GM19372 (cell line): ENCODE data around the gene AGMO.

ENCODE experiments used
- ATAC-seq: cut with Tn5 transposase; IDR thresholded peaks from one replicate; pipeline ENCODE4 v1.9.1; 2021; ENCODE audit warnings: mild to moderate bottlenecking, low read depth, moderate library complexity; ENCODE audit not compliant: unreplicated experiment

AGMO gene

DNA sequence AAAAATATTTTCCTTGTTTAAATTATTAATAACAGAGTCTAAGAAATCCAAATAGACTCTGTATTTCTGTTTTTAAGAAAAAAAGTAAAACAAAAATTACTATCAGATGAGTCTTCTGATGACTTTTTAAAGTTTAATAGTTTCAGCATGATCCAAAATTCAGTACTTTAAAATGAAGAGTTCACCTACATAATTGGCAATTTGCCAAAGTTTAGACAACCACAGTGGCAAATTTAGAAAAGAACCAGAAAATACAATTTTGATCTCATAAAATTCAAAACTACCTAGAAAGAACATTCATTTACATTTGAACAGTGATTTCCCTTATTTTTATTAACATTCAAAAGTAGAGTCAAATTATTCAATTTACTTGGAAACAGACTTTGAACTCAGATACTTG is 56.1 kb downstream of the AGMO start:
- ATAC-seq: no peak

DNA sequence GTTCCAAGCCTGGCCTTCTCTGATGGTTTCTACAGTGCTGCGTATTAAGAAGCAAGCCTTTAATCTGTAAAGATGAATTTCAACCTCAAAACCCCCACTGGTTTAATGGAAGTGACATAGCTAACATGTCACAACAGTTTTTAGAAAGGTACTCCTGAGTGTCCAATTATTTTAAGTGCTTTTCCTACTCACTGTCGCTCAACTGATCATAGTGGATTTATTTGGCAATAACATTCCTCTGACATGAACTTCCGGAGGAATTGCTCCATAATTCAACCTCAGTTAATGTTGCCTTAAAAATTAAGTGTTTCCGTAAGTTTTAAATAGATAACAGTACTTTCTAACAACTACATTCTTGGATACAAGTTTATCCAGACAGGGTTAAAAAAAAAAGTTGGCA is 57.5 kb downstream of the AGMO start:
- ATAC-seq: no peak

DNA sequence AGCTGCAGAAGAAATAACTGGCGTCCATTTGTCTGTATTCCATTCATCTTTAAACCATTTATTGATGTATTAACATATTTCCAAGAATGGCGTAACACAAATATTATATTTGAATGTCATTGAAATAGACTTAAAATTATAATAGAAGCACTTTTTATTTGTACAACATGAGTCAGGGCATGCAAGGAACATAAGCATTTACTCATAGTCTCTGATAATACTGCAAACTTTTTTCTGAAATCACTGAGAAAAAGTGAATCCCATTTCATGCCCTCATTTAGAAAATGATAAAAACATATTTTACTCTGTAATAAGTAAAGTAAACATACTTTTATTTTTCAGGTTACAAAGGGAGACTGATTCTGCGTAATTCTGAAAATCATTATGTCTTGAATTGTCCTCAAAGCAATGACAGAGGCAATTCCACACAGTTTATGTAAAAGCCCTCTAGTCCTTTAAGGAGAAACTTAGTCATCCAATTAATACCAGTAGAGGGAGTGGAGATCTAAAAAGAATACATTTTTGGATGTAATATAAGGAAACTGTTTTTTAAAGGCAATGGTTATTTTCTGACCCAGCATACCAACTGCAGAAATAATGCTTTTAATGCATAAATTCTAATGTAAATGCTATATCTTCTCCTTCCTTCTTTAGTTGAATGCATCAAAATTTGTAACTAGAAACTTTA is 58.1 kb downstream of the AGMO start:
- no peak for ATAC-seq

DNA sequence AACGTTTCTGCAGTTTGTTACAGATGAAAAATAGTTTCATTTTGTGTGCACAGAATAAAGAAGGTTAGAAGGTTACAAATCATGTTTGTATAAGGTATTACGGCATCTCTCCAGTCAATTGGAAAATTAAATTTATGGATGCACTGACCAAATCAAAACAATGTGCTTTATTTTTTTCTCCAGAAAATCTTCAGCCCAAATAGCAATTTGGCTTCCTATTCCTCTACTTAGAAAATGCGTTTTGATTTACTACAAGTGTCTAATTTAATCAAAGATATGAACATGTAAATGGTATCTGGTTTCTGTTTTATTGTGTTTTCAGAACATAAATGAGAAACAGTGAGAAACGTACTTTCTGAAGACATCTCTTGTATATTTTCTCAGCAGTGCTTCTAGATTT is 63.4 kb downstream of the AGMO start:
- ATAC-seq: no peak

DNA sequence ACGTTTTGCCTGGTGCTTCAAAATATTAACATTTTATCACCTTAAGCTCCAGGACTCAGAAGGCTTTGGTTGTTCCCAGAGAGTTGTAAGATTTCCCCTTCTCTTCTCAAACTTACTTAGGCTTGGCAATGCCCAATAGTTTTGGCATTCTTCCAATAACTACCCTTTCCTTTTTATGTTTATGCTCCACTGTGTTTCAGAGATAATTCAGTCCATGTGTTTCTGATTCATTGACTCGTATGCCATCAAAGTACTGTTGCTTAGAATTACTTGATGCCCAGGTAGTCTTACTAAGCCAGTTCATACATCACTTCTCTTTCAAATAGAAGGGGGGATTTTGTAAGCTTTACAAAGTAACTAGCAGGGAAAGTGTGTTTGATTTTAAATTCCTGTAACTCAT is 66.6 kb downstream of the AGMO start:
- ATAC-seq: no peak

DNA sequence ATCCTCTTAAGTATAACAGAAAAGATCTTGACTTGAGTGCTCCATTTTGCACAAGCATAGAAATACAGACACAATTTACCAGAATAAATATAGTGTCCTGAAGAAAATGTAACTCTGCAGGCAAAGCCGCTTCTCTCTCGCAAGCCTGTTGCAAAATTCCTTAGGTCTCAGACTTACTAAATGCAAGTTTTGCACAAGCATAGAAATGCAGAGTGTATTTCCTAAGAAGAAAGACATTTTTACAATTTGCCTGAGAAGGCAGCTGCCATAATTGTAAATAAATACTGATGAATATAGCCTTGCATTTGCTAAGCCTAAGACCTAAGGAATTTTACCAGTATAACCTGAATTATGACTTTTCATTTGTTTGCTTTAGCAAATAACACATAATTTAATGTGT is 67.1 kb downstream of the AGMO start:
- ATAC-seq: no peak

DNA sequence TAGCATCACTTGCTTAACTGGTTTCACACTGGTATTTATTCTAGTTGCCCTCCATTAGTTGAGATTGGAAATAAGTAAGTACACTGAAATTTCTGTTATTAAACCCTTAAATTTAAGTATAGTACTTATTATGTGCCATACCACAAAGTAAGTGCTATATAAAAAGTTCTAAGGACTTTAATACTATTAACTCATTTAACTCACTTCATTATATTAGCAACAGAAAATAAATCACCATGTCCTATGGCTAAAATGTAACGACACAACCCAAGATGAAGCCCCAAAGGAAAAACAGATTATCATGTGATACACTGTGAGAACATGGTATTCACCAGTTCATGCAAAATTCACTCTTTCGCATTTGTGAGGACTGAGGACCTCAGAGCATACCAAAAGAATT is 70.5 kb downstream of the AGMO start:
- ATAC-seq: no peak

DNA sequence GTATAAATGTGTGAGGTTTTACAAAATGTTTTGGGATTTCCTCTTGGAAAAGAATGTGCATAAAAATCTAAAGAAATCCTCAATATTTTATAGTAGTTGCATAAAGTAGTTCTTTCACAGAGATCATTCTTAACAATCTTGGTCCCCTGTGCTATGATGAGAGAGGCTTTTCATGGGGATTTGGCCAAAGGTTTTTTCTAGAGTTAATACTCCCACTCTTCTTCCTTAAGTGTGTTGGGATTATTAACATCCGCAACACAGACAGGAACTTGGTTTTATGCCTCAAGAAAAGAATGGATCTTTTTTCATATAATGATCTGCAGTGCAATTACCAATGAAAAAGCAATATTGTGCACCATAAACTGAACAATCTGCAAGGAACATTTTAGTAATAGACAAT is 71.5 kb downstream of the AGMO start:
- no peak for ATAC-seq

DNA sequence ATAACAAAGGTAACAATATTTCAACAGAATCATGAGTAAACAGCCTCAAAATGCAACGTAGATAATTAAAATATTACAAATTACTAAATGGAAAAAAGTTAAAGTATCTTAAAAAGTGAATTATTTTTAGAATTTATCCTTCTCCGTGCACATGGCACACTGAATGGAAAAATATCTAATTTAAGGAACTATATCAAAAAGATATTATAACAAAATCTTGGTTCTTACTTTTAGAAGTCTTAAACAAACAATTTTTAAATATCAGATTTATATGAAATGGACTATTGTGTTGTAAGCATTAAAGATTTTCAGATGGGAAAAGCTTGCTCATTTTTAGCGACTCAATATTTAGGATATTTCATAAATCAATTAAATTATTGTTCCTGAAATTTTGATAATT is 72.0 kb downstream of the AGMO start:
- no peak for ATAC-seq

DNA sequence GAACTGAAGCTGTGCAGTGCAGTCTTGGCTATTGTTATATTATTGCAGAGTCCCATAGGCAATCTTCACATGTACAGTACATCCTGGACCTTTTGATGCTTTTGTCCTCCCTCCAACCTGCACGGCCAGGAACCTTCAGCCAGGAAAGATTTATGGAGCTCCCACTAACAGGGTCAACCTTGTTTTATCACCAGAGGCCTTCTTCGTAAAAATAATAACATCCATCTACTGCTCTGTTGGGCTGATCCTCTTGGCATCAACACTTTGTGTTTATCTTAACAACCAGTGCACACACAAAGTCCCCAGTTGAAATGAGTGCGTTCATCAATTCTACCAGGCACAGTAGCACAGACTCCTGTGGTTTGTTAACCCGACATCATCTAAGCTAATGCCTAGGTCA is 72.4 kb downstream of the AGMO start:
- ATAC-seq: no peak

DNA sequence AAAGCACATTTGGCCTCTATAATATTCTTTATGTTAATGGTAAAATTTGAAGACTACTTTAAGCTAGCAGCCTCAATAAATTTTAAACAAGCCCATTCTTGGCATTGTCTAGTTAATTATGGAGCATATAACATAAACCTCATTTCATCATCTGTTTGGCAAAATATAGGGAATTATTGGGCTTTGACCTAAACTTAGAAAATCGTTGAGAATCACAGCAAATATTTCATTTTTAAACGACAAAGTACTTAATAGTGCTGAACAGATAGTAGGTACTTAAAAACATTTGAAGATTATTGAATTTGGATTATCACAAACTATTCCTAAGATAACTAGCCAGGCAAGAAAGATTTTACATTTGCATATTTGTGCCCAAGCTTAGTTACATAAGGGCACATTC is 73.4 kb downstream of the AGMO start:
- ATAC-seq: no peak

DNA sequence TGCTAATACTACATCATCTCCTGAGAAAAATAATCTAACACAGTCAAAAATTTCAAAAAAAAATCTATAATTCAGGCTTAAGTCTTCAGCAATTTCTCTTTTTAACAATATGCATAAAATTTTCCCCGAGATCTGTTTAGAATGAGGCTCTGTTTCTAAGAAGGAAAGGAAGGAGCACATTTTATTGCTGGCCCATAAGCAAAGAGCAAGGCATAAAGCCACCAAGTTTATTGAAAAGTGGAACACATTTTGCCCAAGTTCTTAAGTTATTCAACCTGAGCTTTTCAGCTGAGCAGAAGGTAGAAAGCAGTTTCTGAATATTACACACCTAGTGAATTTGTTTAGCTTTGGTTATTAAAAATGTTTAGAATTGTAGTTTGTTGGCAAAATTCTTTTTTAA is 73.9 kb downstream of the AGMO start:
- no peak for ATAC-seq

DNA sequence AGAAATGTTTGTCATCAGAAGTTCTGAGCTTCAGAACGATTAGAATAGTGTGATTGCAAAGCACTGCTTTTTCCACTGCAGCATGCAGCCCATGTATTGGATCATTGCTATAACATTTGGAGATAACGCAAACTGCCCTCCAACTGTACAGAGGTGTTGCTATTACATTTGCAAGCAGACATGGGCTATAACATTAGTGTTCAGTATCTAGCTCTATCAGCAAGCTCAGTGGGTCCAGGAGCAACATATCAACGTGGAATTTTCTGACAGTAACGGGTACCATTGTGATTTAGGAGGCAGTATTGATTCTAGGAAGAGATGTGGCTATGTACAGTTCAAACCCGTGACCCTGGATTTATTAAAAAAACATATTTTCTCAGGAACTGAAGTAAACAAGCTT is 75.8 kb downstream of the AGMO start:
- ATAC-seq: no peak

DNA sequence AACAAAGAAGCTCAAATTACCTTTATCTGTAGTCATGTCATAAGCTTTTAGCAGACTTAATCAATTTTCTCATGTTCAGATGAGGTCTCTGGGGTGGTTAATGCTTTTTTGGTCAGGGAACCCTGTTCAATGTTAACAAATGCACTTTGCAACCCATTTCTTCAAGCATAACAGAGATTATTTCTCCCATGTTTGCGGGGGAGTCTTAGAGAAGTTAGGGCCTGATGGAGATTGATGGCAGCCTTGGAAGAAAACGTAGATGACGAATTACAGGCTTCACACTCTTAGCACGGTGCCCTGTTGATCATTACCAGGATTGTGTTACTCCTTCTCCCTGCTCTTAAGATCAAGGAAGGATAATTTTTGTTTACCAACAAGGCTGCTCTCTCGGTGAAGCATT is 76.4 kb downstream of the AGMO start:
- ATAC-seq: no peak

DNA sequence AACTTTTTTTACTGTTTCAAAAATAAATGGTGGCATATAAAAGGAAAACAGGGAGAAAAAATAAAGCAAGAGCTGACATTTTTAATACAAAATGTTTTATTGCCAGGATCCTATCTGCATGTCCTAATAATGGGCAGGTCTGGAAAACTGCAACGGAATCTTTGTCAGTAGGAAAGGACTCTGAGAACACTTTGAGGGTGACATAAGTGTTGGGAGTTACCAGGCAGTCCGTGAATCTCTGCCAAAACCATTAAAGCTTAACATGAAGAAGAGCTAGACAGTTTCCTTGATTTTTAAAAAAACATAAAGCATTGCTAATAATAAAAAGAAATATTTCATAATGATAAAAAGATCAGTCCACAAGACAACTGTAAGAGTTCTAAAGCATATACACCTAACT is 80.7 kb downstream of the AGMO start:
- ATAC-seq: no peak

DNA sequence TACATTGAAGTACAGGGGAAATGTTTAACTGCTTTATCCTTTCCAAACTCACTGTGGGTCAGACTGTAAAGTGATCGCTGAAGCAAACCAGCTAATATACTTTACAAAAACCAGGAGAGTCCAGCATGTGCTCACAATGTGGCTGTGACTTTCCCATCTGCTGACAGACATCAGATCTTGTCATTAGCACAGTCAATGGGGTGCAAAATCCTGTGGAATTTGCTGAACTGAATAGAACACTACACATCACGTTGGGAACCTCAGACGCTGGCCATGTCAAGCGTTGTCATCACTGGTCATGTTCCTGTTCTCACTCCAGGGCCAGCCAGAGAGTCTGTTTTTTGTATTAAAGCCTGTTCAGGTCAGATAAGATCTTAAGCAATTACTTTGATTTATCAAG is 83.4 kb downstream of the AGMO start:
- ATAC-seq: no peak

DNA sequence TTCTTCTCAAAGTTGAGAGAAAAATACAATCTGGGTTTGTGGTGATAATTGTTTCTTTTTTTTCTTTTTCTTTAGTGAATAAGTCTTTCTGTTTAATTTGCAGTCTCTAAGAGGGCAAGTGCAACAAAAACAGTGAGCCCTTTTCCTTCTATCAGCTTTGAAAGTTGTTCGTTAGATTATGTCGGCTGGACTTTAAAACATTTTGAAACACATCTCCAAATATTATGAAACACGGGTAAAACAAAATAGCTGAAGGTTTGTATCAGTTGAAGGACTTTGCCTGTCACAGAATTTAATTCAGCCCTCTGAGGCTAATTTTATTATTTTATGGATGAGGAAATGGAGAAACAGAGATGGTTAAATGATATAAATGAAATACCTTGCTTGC is 85.3 kb downstream of the AGMO start:
- ATAC-seq: no peak

DNA sequence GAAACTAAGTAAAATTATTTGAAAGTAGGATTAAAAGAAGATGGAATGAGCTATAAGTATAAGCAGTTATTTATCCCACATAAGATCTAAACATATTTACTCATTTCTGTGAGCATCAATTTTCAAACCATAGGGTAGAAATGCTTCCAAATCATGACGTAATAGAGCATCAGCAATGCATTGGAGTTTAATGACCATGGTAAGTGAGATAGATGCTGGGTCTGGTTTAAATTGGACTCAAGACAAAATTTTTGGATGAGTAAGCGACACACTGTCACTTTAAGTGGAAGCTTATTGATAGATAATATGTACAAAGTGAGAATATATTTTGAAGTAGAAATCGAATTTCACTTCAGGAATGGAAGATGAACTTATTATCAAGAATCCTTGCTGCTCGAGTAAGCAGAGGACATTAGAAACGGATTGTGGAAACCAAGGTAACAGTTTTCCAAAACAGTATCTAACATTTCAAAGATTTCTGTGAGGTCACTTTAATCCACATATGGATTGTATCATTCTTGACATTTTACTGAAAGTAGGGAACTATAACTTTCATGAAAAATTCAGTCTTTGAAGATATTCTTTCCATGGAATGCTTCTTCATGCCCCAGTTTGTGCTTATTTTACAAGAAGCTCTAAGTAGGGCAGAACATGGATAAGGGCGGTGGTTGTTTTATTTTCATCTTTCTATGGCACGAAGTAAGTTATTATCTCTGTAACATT is 85.8 kb downstream of the AGMO start:
- no peak for ATAC-seq

DNA sequence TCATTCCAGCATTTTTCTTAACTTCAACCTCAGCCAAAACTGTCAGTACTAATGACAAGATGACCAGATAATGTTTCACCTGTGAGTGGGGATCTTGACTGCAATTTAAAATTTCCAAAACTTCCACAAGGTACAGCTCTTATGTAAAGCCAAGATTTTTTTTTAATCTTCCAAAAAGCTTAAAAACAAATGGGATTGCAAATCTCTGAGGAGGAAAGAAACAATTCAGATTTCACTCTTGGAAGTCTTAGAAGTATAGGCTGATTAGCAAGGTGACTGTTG is 90.2 kb downstream of the AGMO start:
- no peak for ATAC-seq

DNA sequence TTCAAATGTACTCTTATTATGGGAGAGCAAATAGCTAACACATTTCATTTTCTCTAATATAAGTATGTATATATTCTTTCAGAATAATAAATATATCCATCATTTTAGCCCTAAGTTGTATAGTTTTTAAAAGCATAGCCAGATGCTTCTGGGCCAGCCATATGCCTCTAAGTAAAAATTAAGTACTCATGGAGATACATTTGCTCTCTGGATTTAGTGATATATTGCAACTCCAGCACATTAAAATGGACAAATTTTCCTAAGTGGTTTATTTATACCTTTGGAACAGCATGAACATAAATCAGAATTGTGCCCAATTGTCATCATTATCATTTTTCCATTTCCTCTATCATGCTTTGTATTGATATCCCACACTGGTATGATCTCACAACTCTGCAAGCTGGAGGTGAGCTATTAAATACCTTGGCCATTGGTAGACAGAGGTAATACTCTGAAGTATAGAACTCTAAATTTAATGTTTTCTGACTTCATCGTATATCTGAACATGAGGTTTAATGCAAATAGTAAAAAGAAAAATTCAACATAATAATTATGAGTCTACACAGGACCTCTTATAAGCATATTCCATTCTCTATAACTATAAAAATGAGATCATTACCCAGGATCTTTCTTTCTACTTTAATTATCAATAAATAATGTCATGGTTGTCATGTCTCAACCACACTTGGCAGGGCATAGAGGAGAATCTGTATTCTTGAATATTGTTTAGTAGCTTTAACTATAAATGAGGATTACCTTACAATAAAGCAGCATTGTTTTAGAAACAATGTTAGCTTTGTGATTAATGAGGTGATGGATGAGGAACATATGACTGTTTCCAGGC is 90.8 kb downstream of the AGMO start:
- ATAC-seq: no peak

DNA sequence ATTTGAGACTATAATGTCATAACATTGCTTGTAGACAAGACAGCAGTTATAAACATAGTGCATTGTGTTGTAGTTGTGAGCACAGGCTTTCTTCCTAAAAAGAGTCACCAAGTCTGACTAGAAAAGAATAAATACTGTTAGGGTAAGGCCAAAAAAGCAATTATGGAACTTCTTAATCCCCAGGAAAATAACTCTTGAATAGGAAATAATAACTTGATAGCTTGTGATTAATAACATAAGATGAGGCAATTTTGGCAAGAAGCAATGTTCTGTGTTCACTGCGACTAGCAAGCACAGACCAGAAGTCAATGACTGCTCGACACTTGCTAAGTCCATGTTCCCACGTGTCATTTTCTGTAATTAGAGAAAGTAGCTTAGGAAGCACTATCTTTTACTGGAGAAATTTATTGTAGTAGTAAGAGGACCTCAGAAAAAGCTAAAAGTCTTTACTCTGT is 97.1 kb downstream of the AGMO start:
- ATAC-seq: no peak
